Activated CD4-positive, CD25-positive, alpha-beta regulatory T cell treated with anti-CD3 and anti-CD28 coated beads, Interleukin-2, amount 50 U/mL, for 72 hours (primary cell): ENCODE data around the gene TCF19.
"Not testable (repeated sequence)": the region's sequence is repeated elsewhere in the genome, so short reads cannot be mapped to it uniquely, and the experiment has no call there.

Source experiments
- DNase-seq: peaks from one replicate; pipeline ENCODE4 v3.0.0; 2021

The TCF19 gene

GRCh38 chr6:31183859-31184258 is 25.5 kb downstream of the TCF19 start:
- not testable (repeated sequence) for DNase-seq

- not testable (repeated sequence) for DNase-seq
Measured at GRCh38 chr6:31185695-31186051, 27.3 kb downstream of the TCF19 start.

GRCh38 chr6:31186052-31186734 is 27.8 kb downstream of the TCF19 start:
- no peak for DNase-seq

GRCh38 chr6:31187780-31188194 is 29.4 kb downstream of the TCF19 start:
- no peak for DNase-seq

- DNase-seq = not testable (repeated sequence)
Measured at GRCh38 chr6:31189223-31189622, 30.8 kb downstream of the TCF19 start.

GRCh38 chr6:31190488-31190887 is 32.1 kb downstream of the TCF19 start:
- no peak for DNase-seq

- DNase-seq = not testable (repeated sequence)
Measured at GRCh38 chr6:31192431-31193105, 34.2 kb downstream of the TCF19 start.

GRCh38 chr6:31193206-31193605 is 34.8 kb downstream of the TCF19 start:
- DNase-seq = no peak

GRCh38 chr6:31194061-31194834 is 35.9 kb downstream of the TCF19 start:
- no peak for DNase-seq

GRCh38 chr6:31195308-31195979 is 37.1 kb downstream of the TCF19 start:
- DNase-seq = not testable (repeated sequence)

GRCh38 chr6:31196251-31197022 is 38.0 kb downstream of the TCF19 start:
- DNase-seq = not testable (repeated sequence)

- peak; percentile 86 for DNase-seq
Measured at GRCh38 chr6:31197559-31198305, 39.3 kb downstream of the TCF19 start.

GRCh38 chr6:31199105-31199452 is 40.7 kb downstream of the TCF19 start:
- DNase-seq = not testable (repeated sequence)

GRCh38 chr6:31202259-31203166 is 44.1 kb downstream of the TCF19 start:
- DNase-seq = no peak

GRCh38 chr6:31203345-31203979 is 45.1 kb downstream of the TCF19 start:
- DNase-seq = peak; percentile 53

- no peak for DNase-seq
Measured at GRCh38 chr6:31204751-31205145, 46.4 kb downstream of the TCF19 start.

- DNase-seq = no peak
Measured at GRCh38 chr6:31205638-31206037, 47.2 kb downstream of the TCF19 start.

GRCh38 chr6:31208506-31208905 is 50.1 kb downstream of the TCF19 start:
- no peak for DNase-seq

- no peak for DNase-seq
Measured at GRCh38 chr6:31209137-31209536, 50.7 kb downstream of the TCF19 start.

GRCh38 chr6:31210123-31210522 is 51.7 kb downstream of the TCF19 start:
- no peak for DNase-seq
